Esophagus squamous epithelium (tissue), 5 donors: ENCODE results near the gene CPNE7. TPM values are rescaled to one million over a fixed set of nuclear protein-coding genes. Genes with fewer than 3 reads are reported as not detected.

Experiments used
- DNase-seq: peaks from one replicate; lab custom pipeline; 2025; lab: John Stamatoyannopoulos, UW
- H3K27ac ChIP-seq, 4 donors: fragments of 200-600 bp; sonication (generic); one replicate each; pipeline ENCODE4 v1.5.1; 2016 to 2019; ENCODE audit warnings: mild to moderate bottlenecking in 1 of 4
- H3K27me3 ChIP-seq, 4 donors: fragments of 200-600 bp; sonication (generic); 1 replicate in 3 of 4; 2 replicates in 1 of 4; pipeline versions ENCODE4 v1.5.1 to v1.6.0; 2017 to 2021; ENCODE audit warnings: antibody characterized with exemption in 1 of 4
- H3K36me3 ChIP-seq, 3 donors: fragments of 200-600 bp; sonication (generic); one replicate each; pipeline ENCODE4 v1.5.1; 2016 to 2019
- H3K4me1 ChIP-seq, 3 donors: fragments of 200-600 bp; sonication (generic); one replicate each; pipeline ENCODE4 v1.5.1; 2017 to 2019
- H3K4me3 ChIP-seq, 4 donors: fragments of 200-600 bp; sonication (generic); 1 replicate in 3 of 4; 2 replicates in 1 of 4; pipeline ENCODE4 v1.5.1; 2016 to 2019; ENCODE audit warnings: mild to moderate bottlenecking in 2 of 4, moderate library complexity in 1 of 4
- H3K9me3 ChIP-seq, 3 donors: fragments of 200-600 bp; sonication (generic); one replicate each; pipeline ENCODE4 v1.5.1; 2016 to 2019
- POLR2A ChIP-seq, 4 donors: fragments of 450-650 bp; IDR thresholded peaks; one replicate each; pipeline ENCODE4 v1.6.1; 2017; ENCODE audit warnings: antibody characterized with exemption in 4 of 4, mild to moderate bottlenecking in 4 of 4, moderate library complexity in 3 of 4
- WGBS, 2 donors: methylation state at CpG; one replicate each; pipeline ENCODE4 v1.1.5; 2018; 5-methylcytosine and 5-hydroxymethylcytosine counted together
- intact Hi-C: fragments of 100-400 bp; cut with DNase I; formaldehyde crosslinking; loops from one replicate; pipeline ENCODE4 v1.15.0; 2022
- total RNA-seq, 4 donors: library from RNA; depleted of rRNA; stranded (reverse); fragments of >200 nt; gene quantifications; one replicate each; pipeline ENCODE4 v1.1.0, GENCODE V29; 2016
- TF ChIP-seq, protein P1 (sequence below), 6 experiments: fragments of 450-650 bp in 4 of 6; fragments of 200-600 bp in 2 of 6; sonication (generic) in 2 of 6; IDR thresholded peaks; one replicate each; pipeline ENCODE4 v1.5.1; 2016 to 2019; ENCODE audit warnings: antibody characterized with exemption in 6 of 6, mild to moderate bottlenecking in 4 of 6, moderate library complexity in 4 of 6
- donor health status: DM: yes; HTN: yes; CAD: no.

CPNE7 gene
- 1 to 10 TPM in 3 of 4 donors, under 1 TPM in 1; 0.45 to 2.9 (median 2.1) TPM for total RNA-seq

DNA sequence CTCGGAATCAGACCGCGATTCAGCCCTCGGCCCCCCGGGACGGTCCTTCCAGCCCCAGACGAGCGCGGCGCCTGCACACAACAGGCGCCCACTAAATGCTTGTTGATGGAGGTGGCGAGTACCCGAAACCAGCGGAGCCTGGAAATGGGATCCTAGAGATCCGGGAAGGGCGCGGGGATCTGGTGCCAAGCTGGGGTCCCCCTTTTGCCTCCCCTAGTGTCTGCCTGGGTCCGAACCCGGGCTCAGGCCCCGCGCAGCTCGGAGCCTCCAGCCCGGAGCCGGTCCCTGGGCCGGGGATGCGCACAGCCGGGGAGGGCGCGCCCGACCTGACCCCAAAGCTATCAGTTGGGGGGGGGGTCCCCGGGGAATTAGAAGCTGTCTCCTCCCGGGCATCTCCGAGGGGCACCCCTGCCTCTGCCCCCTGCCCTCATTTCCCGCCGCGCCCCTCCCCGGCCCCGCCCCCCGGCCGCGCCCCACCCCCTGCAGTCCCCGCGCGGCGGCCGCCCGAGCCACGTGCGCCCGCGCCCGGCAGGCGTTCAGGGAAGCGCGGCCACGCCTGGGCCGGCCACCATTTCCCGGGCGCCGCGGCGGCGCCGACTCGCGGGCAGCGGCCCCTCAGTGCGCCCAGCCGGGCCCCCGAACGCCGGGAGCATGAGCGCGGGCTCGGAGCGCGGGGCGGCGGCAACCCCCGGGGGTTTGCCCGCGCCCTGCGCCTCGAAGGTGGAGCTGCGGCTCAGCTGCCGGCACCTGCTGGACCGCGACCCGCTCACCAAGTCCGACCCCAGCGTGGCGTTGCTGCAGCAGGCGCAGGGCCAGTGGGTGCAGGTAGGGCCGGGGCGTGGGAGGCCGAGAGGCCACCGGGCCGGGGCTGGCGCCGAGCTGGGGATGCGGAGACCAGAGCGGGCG is at the start of gene CPNE7:
CPNE7 (plus strand) TSS at position 512 of the 906 bp plus-strand sequence; CDS start at position 652, 140 bp downstream.
- Histone ChIP-seq H3K36me3 (no peaks in the 10 kb centered on the region), H3K27ac (no peak within 1 kb of the TSS), H3K4me1 (peaks cover 15 to 39% (median 23%) of the 10 kb centered on the region in 3 donors), H3K4me3 (peak within 1 kb of the TSS; percentile 18 to 58 (median 36)), H3K9me3 (no peaks in the 10 kb centered on the region), H3K27me3 (peaks cover 7 to 69% (median 11%) of the 10 kb centered on the region in 4 donors)
- DNase-seq = no peak
- WGBS, 2 donors = 8% methylated on average over 8 of the region's 103 CpGs; no CpG with 5 or more reads in 1 of the 2 donors
- intact Hi-C loops = no loop called here
- TF ChIP-seq, protein P1, sequence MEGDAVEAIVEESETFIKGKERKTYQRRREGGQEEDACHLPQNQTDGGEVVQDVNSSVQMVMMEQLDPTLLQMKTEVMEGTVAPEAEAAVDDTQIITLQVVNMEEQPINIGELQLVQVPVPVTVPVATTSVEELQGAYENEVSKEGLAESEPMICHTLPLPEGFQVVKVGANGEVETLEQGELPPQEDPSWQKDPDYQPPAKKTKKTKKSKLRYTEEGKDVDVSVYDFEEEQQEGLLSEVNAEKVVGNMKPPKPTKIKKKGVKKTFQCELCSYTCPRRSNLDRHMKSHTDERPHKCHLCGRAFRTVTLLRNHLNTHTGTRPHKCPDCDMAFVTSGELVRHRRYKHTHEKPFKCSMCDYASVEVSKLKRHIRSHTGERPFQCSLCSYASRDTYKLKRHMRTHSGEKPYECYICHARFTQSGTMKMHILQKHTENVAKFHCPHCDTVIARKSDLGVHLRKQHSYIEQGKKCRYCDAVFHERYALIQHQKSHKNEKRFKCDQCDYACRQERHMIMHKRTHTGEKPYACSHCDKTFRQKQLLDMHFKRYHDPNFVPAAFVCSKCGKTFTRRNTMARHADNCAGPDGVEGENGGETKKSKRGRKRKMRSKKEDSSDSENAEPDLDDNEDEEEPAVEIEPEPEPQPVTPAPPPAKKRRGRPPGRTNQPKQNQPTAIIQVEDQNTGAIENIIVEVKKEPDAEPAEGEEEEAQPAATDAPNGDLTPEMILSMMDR (IDR thresholded peaks at IDR 0.05) = no peak
- TF ChIP-seq POLR2A (IDR thresholded peaks at IDR 0.05) = no peak

DNA sequence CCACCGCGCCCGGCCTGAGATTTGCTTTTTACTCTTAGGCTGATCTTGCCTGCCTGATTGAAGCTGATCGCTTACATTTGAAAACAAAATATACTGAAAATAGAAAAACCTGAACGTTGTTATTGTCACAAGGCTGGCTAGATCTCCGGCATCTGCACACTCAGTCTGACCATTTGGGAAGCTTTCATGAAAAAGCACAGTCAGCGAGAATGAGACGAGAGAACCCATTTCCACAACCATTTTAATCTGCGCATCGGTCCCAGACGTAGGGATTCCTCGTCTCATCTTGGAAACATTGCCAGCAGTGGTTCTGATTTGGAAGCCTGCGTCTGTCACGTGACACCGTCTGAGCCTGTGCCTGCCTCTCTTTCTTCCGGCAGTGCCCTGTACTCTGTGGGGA is 46.5 kb upstream of the CPNE7 start:
- peaks cover 40 to 100% (median 49%) of the 10 kb centered on the region in 3 donors for H3K36me3 ChIP-seq
- H3K27me3 ChIP-seq = no peaks in the 10 kb centered on the region
- no peak overlapping the region for H3K27ac ChIP-seq
- no peak for DNase-seq
- 88 to 93% methylated on average over 15 to 16 of the region's 16 CpGs for WGBS, 2 donors
- no peak for TF ChIP-seq POLR2A (IDR thresholded peaks at IDR 0.05)
- TF ChIP-seq, protein P1 (IDR thresholded peaks at IDR 0.05) = no peak
- H3K9me3 ChIP-seq = no peaks in the 10 kb centered on the region
- H3K4me3 ChIP-seq = no peak overlapping the region
- intact Hi-C loops = no loop called here
- peaks cover 0 to 8% (median 0%) of the 10 kb centered on the region in 3 donors for H3K4me1 ChIP-seq

DNA sequence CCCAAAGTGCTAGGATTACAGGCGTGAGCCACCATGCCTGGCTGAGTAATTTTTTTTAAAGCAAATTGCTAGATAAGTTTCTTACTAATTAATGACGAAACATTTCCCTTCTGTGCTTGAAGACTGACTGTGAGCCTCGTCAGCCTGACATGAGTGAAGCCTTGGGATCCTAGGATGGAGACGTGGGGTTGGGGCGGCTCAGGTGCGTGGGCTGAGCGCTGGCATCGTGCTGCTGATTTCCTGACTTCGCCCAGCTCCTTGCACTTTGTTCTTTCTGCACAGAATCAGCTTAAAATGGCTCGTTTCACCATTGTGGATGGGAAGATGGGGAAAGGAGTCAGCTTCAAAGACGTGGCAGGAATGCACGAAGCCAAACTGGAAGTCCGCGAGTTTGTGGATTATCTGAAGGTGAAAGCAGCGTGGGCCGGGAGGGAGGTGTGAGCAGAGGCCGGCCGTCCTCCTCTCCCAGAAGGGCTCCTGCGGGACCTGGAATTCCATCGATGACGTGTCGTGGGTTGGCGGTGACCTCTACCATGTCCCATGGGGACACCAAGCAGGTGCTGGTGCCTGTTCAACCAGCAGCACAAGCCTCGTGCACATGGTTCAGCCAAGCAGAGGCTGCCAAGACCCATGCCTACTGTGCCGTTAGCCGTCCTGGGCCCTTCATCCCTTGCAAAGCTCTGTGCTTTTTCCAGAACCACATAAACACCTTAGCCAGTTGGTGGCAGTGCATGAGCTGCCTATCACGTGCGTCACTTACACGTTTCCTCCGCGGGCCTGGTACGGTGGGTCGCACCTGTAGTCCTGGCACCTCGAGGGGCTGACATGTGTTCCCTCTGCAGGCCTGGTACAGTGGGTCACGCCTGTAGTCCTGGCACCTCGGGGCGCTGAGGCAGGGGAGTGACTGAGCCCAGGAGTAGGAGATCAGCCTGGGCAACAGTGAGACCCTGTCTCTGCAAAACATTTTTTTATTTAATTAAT is 44.9 kb upstream of the CPNE7 start:
- Histone ChIP-seq H3K9me3 (no peaks in the 10 kb centered on the region), H3K27me3 (no peaks in the 10 kb centered on the region), H3K4me3 (no peak overlapping the region), H3K4me1 (peaks cover 0 to 18% (median 0%) of the 10 kb centered on the region in 3 donors), H3K27ac (no peak overlapping the region), H3K36me3 (peaks cover 36 to 100% (median 45%) of the 10 kb centered on the region in 3 donors)
- intact Hi-C loops = no loop called here
- 90 to 95% methylated on average over 20 to 33 of the region's 37 CpGs for WGBS, 2 donors
- no peak for DNase-seq
- TF ChIP-seq, protein P1 (IDR thresholded peaks at IDR 0.05) = no peak
- no peak for TF ChIP-seq POLR2A (IDR thresholded peaks at IDR 0.05)

DNA sequence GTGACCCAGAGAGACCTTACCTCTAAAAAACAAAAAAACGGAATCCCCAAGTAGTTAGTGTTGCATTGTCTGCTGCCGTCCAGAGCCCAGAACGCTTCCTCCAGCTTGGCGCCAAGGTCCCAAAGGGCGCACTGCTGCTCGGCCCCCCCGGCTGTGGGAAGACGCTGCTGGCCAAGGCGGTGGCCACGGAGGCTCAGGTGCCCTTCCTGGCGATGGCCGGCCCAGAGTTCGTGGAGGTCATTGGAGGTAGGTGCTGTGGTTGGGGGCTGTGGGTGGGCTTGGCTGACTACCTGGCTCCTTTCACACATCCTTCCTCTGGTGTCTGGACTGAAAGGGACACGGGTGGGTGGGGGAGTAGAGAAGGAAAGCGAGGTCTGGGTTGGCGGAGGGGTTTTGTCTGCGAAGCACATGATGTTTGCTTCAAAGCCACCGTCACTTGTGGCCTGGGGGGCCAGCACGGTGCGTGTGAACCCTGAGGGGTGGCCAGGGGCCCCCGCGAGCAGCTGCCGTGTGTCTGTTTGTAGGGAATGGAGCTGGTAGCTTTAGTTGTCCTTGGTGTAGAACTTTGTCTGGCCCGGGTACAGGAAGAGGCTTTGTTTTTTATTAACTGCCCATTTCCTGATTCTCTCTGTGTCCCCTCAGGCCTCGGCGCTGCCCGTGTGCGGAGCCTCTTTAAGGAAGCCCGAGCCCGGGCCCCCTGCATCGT is 43.6 kb upstream of the CPNE7 start:
- DNase-seq = no peak
- peaks cover 32 to 100% (median 43%) of the 10 kb centered on the region in 3 donors for H3K36me3 ChIP-seq
- peaks cover 0 to 18% (median 0%) of the 10 kb centered on the region in 3 donors for H3K4me1 ChIP-seq
- 77 to 84% methylated on average over 17 to 23 of the region's 31 CpGs for WGBS, 2 donors
- H3K27ac ChIP-seq = peak overlapping the region in 1 of 4 donors; percentile 13
- no peaks in the 10 kb centered on the region for H3K9me3 ChIP-seq
- intact Hi-C loops = no loop called here
- no peaks in the 10 kb centered on the region for H3K27me3 ChIP-seq
- no peak overlapping the region for H3K4me3 ChIP-seq
- TF ChIP-seq, protein P1 (IDR thresholded peaks at IDR 0.05) = no peak
- TF ChIP-seq POLR2A (IDR thresholded peaks at IDR 0.05) = no peak
